ENCODE results near the gene MGST3.

DNA sequence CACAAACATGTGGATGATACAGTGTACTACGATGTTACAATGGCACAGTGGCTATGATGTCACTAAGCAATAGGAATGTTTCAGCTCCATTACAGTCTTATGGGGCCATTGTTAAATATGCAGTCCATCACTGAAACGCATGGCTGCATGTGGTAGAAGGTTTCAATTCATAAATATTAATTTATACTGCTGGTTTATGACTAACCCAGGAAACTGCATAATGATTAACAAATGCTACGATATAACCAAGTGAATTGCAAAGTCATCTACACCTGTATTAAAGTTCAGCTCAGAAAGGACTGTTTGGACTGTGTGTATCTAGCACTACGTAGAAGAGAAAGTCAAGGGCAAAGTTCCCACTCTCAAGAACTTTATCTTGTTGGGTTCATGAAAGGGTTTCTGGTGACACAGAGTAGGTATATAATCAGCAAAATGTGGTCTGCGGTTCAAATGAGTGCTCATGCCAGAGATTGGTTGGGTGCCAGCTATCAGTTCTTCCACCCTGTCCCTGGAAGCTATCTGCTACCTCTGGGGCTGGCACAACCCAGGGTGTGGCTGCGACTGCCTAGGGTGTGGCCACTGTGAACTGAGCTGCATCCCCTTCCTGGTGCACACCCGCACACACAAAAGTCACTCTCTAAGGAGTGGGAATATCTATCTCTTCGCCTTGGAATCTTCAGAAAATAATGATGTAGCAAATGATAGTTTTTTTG lies 14.8 kb downstream of the MGST3 start:
- no peak for TF ChIP-seq EZH2phosphoT487 (IDR thresholded peaks at IDR 0.05; ENCODE audit: borderline replicate concordance, low read length)
- no peak for TF ChIP-seq CTCF (IDR thresholded peaks at IDR 0.05; ENCODE audit: low read depth, low read length, poor library complexity, severe bottlenecking)

All from DOHH2 (cell line).